PC-3 (cell line): ENCODE measurements around the gene GALNT18. TPM values are rescaled to one million over a fixed set of nuclear protein-coding genes. Genes with fewer than 3 reads are reported as not detected.

Source experiments
- ATAC-seq: fragments of 200-7000 bp; cut with Tn5 transposase; 2 replicates; pipeline ENCODE4 v1.9.1; 2020; ENCODE audit warnings: mild to moderate bottlenecking, moderate library complexity
- BruUV-seq: library from RNA; stranded (reverse); fragments of 400-500 nt; replicated peaks from 2 replicates; lab custom pipeline; 2021; lab: Mats Ljungman, UMichigan
- CTCF ChIA-PET: fragments of 300-600 bp; sonication (Branson Sonifier 250); formaldehyde crosslinking; loops from one replicate; lab custom pipeline; 2022; ENCODE audit warnings: antibody characterized with exemption; lab: Charles Lee
- POLR2A ChIA-PET: fragments of 300-600 bp; sonication (Branson Sonifier 250); formaldehyde crosslinking; loops from one replicate; lab custom pipeline; 2022; ENCODE audit warnings: antibody characterized with exemption; ENCODE audit not compliant: unreplicated experiment; lab: Charles Lee
- DNase-seq: peaks from one replicate; pipeline ENCODE4 v3.0.0-alpha.2; 2015
- H2AFZ ChIP-seq: fragments of 300-600 bp; sonication (generic); 2 replicates; pipeline ENCODE4 v1.6.0; 2016; ENCODE audit warnings: antibody characterized with exemption, low read length
- H3F3A ChIP-seq: fragments of 300-600 bp; sonication (generic); one replicate; pipeline ENCODE4 v1.6.0; 2017; ENCODE audit warnings: antibody characterized with exemption, low read length, control low read depth, mild to moderate bottlenecking; ENCODE audit not compliant: unreplicated experiment
- H3K27ac ChIP-seq: fragments of 300-600 bp; sonication (generic); 2 replicates; pipeline ENCODE4 v1.5.1; 2016; ENCODE audit warnings: mild to moderate bottlenecking, low read length
- H3K27me3 ChIP-seq: fragments of 300-600 bp; sonication (generic); 2 replicates; pipeline ENCODE4 v1.6.1; 2016; ENCODE audit warnings: low read length, mixed read lengths
- H3K36me3 ChIP-seq: fragments of 300-600 bp; sonication (generic); 2 replicates; pipeline ENCODE4 v1.6.1; 2016; ENCODE audit warnings: low read depth, mixed run types, low read length, mixed read lengths
- H3K4me1 ChIP-seq: fragments of 300-600 bp; sonication (generic); 2 replicates; pipeline ENCODE4 v1.5.1; 2016; ENCODE audit warnings: low read length; ENCODE audit not compliant: insufficient read depth
- H3K4me2 ChIP-seq: fragments of 300-600 bp; sonication (generic); 2 replicates; pipeline ENCODE4 v1.6.0; 2016; ENCODE audit warnings: low read length
- H3K4me3 ChIP-seq: fragments of 300-600 bp; sonication (generic); 2 replicates; pipeline ENCODE4 v1.5.1; 2016; ENCODE audit warnings: mild to moderate bottlenecking, low read length, mixed read lengths
- H3K79me2 ChIP-seq: fragments of 300-600 bp; sonication (generic); 2 replicates; pipeline ENCODE4 v1.6.1; 2017; ENCODE audit warnings: low read length, mixed read lengths
- H3K9ac ChIP-seq: fragments of 300-600 bp; sonication (generic); 2 replicates; pipeline ENCODE4 v1.6.0; 2016; ENCODE audit warnings: mild to moderate bottlenecking, low read length
- H3K9me2 ChIP-seq: fragments of 300-600 bp; sonication (generic); replicated peaks from 2 replicates; pipeline ENCODE4 v1.6.1; 2016; ENCODE audit warnings: mixed run types, low read length, mixed read lengths
- H3K9me3 ChIP-seq: fragments of 300-600 bp; sonication (generic); 2 replicates; pipeline ENCODE4 v1.6.1; 2016; ENCODE audit warnings: low read length, mixed read lengths
- H4K20me1 ChIP-seq: fragments of 300-600 bp; sonication (generic); 2 replicates; pipeline ENCODE4 v1.6.1; 2016; ENCODE audit warnings: low read length, mixed read lengths
- EZH2 ChIP-seq: fragments of 300-600 bp; sonication (generic); IDR thresholded peaks from one replicate; pipeline ENCODE4 v1.6.1; 2017; ENCODE audit warnings: antibody characterized with exemption, mild to moderate bottlenecking, low read length; ENCODE audit not compliant: unreplicated experiment
- EZH2phosphoT487 ChIP-seq: fragments of 300-600 bp; sonication (generic); IDR thresholded peaks from 2 replicates; pipeline ENCODE4 v1.6.1; 2018; ENCODE audit warnings: mild to moderate bottlenecking, antibody characterized with exemption, low read length, borderline replicate concordance
- intact Hi-C: fragments of 100-400 bp; cut with micrococcal nuclease; formaldehyde crosslinking; loops from 2 replicates; pipeline ENCODE4 v1.9.0; 2023
- total RNA-seq: library from RNA; depleted of rRNA; stranded (reverse); fragments of >200 nt; gene quantifications from 2 replicates; pipeline ENCODE4 v1.2.3, GENCODE V29; 2014
- TF ChIP-seq, protein P1 (sequence below): fragments of 300-600 bp; sonication (generic); conservative IDR thresholded peaks from 2 replicates; pipeline ENCODE4 v1.5.1; 2017; ENCODE audit warnings: antibody characterized with exemption, low read depth, mild to moderate bottlenecking, low read length

The GALNT18 gene
- total RNA-seq, 1 experiment from 2014 or later, result 34.5 TPM

DNA sequence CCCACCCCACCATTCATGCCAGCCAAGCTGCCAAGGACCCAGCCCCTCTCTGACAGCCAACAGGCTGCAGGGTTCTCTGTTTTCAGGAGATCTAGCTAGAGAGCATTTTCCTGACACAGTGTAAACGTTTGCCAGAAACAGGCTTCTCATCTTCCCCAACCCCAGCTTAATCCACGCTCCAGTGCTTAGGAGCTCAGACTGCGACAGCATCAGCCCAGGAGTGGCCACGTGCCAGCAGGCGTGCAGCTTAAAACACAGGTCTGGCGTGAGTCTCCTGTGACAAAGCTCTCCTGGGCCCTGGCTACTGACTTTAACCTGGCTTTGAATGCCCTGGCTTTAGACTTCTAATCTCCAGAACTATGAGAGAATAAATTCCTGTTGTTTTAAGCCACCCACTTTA is 66.6 kb downstream of the GALNT18 start:
- Histone ChIP-seq H3K79me2 (0 out of 2 replicates have a peak, but pooled peaks cover 5% of the 10 kb centered on the region), H3K4me3 (no peak overlapping the region), H3K4me1 (no peaks in the 10 kb centered on the region), H3K9me3 (no peaks in the 10 kb centered on the region), H3K4me2 (no peak overlapping the region), H3F3A (no peaks in the 10 kb centered on the region), H2AFZ (no peak overlapping the region), H4K20me1 (no peaks in the 10 kb centered on the region), H3K9me2 (no peaks in the 10 kb centered on the region), H3K36me3 (no peaks in the 10 kb centered on the region), H3K27ac (no peak overlapping the region), H3K9ac (no peak overlapping the region), H3K27me3 (no peaks in the 10 kb centered on the region)
- intact Hi-C loops, result no loop called here
- ChIA-PET POLR2A (interaction anchor here (0.8 kb wide), 1 partner anchor 305 kb away, joined by 3 read pairs; no protein-coding TSS in a partner anchor), CTCF (no interaction called here)
- DNase-seq (no peak), ATAC-seq (no peak)
- BruUV-seq, result no TSS peak
- no peak for TF ChIP-seq EZH2
- TF ChIP-seq, protein P1, sequence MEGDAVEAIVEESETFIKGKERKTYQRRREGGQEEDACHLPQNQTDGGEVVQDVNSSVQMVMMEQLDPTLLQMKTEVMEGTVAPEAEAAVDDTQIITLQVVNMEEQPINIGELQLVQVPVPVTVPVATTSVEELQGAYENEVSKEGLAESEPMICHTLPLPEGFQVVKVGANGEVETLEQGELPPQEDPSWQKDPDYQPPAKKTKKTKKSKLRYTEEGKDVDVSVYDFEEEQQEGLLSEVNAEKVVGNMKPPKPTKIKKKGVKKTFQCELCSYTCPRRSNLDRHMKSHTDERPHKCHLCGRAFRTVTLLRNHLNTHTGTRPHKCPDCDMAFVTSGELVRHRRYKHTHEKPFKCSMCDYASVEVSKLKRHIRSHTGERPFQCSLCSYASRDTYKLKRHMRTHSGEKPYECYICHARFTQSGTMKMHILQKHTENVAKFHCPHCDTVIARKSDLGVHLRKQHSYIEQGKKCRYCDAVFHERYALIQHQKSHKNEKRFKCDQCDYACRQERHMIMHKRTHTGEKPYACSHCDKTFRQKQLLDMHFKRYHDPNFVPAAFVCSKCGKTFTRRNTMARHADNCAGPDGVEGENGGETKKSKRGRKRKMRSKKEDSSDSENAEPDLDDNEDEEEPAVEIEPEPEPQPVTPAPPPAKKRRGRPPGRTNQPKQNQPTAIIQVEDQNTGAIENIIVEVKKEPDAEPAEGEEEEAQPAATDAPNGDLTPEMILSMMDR, result no peak

DNA sequence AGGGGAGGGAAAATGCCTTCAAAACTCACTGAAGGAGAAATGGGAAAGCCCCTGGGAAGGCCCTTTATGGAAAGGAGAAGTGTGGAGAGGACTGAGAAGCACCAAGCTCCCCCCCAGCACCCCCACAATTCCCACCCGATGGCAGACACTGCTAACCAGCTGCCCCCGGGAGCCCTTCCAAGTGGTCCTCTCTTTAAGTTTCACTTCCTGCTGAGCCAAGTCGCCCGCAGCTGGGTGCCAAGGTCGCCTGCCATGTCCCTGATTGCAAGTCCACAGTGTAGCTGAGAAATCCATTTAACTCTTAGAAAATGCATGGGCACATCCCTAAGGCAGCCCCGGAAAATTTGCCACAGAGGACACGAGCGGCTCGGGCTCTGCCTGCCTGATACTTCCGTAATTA is 68.2 kb downstream of the GALNT18 start:
- H3K27me3 ChIP-seq, result no peaks in the 10 kb centered on the region

DNA sequence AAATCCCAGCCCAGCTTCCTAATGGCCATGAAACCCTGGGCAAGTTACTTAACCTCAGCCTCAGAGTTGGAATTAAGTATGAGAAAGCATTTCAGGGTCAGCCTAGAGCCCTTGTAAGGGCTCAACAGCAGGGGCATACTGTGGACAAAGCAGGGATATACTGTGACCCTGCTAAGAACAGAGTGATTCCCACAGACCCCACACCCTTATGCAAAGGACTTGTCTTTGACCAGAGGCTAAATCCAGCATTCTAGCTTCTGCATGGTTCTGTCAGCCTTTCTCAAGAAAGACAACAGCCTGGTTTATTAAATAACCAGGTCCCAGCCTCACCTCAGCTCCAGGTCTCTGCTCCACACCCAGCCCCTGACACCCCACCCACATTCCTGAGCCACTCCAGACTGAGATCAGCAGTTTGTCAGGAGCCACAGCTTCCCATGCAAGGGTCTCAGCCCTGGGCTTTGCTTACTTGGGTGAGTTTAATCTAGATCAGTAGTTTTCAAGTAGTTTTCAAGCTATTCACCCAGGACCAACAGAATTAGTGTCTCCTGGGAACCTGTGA is 69.2 kb downstream of the GALNT18 start:
- DNase-seq, result peak; percentile 2
- no peaks in the 10 kb centered on the region for H3K9me3 ChIP-seq
- ChIA-PET POLR2A (no interaction called here), CTCF (no interaction called here)
- H3K9me2 ChIP-seq, result no peaks in the 10 kb centered on the region
- H2AFZ ChIP-seq, result no peak overlapping the region
- no peaks in the 10 kb centered on the region for H3F3A ChIP-seq
- H3K4me2 ChIP-seq, result no peak overlapping the region
- no peaks in the 10 kb centered on the region for H3K36me3 ChIP-seq
- no peak; the same call in 1 of the 2 replicates for ATAC-seq
- no peak overlapping the region for H3K9ac ChIP-seq
- no peaks in the 10 kb centered on the region for H3K27me3 ChIP-seq
- 0 out of 2 replicates have a peak, but pooled peaks cover 5% of the 10 kb centered on the region for H3K79me2 ChIP-seq
- intact Hi-C loops, result no loop called here
- no TSS peak for BruUV-seq
- no peak overlapping the region for H3K27ac ChIP-seq
- no peaks in the 10 kb centered on the region for H3K4me1 ChIP-seq
- TF ChIP-seq, protein P1, result no peak
- no peak for TF ChIP-seq EZH2
- TF ChIP-seq EZH2phosphoT487, result no peak
- no peak overlapping the region for H3K4me3 ChIP-seq
- H4K20me1 ChIP-seq, result no peaks in the 10 kb centered on the region

More for the DNA sequence above, 68.2 kb downstream of the GALNT18 start:
- H3K79me2 ChIP-seq, result 0 out of 2 replicates have a peak, but pooled peaks cover 5% of the 10 kb centered on the region
- DNase-seq (no peak), ATAC-seq (no peak)
- no peak overlapping the region for H3K27ac ChIP-seq
- TF ChIP-seq EZH2phosphoT487 (no peak), EZH2 (no peak)
- TF ChIP-seq, protein P1, result no peak
- intact Hi-C loops, result no loop called here
- no peaks in the 10 kb centered on the region for H3K36me3 ChIP-seq
- no TSS peak for BruUV-seq
- POLR2A ChIA-PET, result no interaction called here
- no peaks in the 10 kb centered on the region for H3K9me3 ChIP-seq
- no peak overlapping the region for H3K4me3 ChIP-seq
- no peaks in the 10 kb centered on the region for H3K9me2 ChIP-seq
- no peaks in the 10 kb centered on the region for H4K20me1 ChIP-seq
- no peaks in the 10 kb centered on the region for H3F3A ChIP-seq
- no peak overlapping the region for H3K4me2 ChIP-seq
- no peaks in the 10 kb centered on the region for H3K4me1 ChIP-seq
- no peak overlapping the region for H3K9ac ChIP-seq
- H2AFZ ChIP-seq, result no peak overlapping the region
- CTCF ChIA-PET, result no interaction called here
